ENCODE results near the gene SLC17A8.

Gene SLC17A8

DNA sequence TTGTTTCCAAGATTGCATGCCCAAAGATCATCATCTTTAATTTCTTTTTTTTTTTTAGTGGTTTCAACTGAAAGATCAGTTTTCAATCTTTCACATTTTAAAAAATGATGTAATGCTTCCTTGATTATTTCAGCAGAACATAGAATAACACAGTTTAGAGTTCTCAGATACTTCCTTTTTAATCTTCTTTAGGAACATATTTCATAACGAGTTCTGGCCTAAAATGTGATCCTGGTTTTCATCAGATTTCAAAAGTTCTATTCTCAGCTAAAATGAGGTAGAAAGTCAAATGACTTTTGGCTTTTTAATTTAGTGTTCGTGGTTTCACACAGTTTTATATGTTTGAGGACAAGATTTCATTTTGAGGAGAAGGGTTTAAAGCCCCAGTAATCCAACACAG lies 76.8 kb downstream of the SLC17A8 start:
- DNase-seq = no peak

DNA sequence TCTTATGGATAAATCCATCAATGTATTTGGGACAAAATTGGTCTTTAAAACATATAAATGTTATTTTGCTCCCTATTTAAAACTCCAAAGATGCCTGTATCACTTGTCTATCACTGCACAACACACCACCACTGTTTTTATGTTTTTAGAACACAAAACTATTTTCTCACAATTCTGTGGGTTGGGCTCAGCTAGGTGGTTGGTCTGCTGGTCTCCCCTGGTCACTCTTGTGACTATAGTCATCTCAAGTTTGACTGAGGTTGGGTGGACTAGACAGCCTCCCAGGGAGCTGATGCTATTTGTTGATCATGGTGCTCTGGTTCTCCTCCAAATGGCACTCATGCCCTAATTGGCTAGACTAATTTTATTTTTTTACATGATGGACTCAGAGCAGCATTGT lies 77.3 kb downstream of the SLC17A8 start:
- DNase-seq = no peak

DNA sequence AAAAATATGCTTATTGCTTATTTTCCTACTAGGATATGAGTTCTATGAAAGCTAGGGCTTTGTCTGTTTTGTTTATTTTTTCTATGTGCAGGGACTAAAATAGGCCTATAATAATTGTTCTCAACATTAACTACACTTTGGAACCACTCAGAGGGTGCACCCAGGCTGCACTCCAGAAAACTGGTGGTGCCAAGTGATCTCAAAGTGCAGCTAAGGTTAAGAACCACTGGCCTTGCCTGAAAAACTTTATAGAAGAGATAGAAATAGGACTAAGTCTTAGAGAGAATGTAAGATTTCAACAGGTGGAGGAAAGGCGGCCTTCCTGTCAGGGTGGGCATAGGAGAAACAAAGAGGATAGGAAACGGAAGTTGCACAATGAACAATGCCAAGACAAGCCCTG lies 79.1 kb downstream of the SLC17A8 start:
- no peak for DNase-seq

DNA sequence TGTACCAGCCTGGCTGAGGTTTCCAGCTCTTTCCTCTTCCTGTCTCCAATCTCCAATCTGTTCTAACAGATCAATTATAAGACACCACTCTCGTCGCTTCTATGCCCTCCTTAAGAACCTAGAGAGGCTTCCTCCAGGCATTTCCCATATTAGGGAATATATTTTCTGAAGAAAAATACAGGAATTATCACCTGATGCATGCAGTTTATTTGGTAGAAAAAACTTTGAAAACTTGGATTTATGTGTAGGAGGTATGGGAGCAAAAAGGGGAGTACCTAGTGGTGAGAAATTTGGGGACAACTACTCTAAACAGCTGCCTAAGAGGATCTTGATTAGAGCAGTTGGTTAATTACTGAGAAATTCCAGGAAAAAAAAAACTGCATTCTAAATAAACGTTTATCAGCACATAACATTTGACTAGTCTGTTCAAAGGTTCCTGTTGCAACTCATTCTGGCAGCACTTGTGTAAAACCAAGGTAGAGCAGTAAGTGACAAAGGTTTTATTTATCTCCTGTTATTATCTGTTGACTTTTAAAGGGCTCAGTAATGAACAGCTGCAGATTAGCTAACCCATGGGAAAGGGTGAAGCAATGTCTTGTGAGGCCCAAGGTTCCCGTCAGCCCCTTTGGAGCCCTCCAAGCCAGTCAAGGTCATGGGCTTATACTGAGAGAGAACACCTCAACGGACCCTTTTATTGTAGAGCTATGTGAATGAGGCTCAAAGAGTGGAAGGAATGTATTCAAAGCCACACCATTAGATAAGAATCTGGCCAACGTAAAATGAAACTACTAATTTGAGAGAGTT lies 80.4 kb downstream of the SLC17A8 start:
- DNase-seq = no peak

DNA sequence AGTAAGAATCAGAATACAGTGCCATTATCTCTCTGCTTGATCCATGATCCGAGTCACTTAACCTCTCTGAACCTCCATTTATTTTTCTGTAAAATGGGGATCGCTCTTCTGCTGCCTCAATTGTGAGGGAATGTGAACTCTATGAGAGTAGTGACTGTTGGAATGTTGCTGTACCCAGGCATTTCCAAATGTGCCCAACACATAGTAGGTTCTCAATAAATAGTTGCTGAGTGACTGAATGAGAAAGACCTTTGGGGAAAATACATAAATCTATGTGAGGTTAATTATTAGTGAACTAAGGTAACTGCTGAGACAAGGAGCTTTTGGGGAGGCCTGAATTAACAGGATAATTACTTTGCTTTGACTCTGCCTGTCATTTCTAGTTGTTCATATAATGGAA lies 82.9 kb downstream of the SLC17A8 start:
- no peak for DNase-seq

DNA sequence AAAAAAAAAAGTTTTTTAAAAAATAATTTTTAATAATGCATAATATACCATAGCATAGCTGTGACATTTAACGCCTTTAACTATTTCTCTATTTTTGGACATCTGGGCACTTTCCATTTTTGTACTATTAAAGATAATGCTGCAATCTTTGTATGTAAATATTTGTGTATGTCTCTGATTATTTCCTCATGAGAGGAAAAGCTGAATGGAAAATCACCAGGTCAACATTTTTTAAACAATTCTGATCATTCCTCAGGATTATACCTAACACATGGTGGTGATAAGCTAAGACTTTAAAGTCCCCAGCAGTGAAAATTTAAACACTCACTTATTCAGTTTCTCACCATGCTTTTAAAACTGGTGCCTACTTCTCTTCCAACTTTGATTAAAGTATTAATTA lies 85.5 kb downstream of the SLC17A8 start:
- no peak for DNase-seq

DNA sequence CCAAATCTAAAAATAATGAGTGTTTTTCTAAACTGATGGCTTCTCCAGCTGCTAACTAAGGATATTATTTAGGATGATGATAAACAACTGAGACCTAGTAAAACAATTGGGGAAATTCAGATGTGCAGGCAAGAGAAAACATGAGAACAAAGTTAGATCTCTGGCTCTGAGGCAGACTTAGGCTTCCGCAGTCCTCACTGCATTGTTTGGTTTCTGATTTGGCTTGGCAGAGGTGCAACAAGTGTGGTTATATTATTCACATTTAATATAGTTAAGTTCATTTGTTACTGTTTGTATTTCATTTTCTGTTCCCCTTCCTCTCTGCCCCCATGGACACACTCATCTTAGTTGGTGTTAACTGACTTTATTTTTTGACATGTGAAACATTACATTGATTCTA lies 86.6 kb downstream of the SLC17A8 start:
- no peak for DNase-seq

DNA sequence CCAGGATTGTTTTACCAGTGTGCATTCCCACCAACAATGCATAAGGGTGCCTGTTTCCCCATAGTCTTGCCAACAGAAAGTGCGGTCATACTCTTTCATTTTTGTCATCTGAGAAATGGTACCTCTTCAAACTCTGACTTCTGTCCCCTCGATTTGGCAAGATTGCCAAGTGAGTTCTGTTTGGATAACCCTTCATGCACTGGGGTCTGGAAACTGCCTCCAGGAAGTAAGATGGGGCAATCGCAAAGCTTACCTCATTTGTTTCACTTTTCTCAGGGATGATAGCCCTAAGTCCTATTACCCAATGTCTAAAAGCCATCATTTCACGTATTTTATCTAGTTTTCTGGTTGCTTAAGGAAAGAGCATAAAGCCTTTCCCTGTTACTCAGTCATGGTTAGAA lies 88.2 kb downstream of the SLC17A8 start:
- no peak for DNase-seq

DNA sequence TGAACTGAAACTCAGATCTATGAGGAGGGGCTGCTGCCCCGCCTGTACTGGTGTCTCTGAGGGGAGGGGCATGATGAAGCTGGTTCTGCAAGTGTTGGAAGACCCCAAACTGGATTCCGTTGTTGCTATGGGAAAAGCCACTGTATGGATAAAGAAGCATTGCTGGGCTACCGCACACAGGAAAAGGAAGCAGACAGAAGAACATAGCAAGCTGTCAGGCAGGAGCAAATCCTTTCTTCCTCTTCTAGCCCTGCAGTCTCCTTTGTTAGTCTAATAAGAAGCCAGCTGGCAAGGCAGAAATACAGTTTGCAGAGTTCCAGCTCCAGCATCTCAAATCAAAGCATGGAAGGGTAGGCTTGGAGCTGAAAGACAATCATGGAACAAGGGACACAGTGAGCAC lies 90.5 kb downstream of the SLC17A8 start:
- no peak for DNase-seq

DNA sequence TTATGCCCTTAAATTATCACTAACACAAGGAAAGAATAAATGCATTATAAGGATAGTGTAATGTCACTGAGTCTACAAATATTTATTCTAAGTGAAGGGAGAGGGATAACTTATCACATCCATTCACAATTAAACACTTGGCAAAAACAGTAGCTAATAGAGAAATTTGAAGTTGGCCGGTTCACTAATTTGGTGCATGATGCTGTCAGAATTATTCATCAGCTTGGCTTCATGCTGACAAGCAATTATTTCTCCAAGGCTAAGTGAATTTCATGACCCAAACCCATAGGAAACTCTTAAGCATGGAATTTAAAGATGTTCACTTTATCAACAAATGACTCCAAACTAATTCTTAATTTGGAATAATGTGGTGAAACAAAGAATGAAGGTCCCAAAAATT lies 91.8 kb downstream of the SLC17A8 start:
- no peak for DNase-seq

DNA sequence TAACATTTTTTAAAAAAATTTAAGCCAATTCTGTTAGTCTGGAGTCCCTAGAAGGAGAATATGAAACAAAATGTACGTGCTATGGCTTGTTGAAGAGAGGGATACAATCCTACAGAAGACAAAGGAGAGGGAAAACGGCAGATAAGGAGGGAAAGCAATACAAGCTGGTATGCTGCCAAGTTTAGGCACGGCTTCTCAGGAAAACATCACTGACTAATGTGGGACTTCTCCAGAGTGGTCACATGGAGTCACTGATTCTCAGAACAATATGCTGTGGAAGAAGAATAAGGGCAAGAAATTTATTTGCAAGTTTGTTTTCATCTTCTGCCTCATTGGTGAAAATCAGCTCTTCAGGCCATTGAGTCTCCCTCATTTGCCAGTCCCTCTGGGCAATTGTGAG lies 93.9 kb downstream of the SLC17A8 start:
- no peak for DNase-seq

DNA sequence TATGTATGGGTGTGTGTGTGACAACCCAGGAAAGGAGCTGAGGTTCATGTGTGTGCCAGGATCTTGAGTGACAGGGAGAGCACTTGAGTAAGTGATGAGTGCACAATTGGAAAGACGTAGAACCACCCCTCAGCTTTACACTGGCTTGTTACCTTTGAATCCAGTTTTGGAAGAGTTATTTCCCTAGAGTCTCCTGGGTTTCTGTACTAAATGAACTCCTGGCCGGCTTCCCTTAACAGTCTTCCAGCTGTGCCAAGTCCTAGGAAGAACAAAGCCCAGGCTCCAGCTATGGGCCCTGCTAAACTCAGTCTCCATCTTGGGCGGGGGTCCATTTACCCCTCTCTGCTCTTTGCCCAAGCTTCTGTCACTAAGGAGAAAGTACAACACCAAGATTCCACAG lies 97.1 kb downstream of the SLC17A8 start:
- DNase-seq = no peak

DNA sequence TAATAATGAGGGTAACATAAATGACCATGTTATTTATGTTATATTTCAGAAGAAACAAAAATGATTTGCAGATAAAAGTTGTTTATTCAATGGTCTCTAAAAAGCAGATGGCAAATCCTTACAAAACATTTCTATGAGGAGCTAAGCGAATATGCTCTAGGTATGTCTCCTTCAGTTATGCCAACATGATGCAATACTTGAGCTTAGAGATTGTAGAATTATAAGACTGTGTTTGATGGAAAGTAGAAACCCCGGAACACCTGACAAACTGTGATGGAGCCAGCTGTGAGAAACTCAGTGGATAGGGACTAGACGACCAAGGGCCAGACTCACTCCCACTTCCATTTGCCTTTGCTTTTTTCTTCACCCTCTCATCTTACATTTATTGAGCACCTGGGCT lies 99.0 kb downstream of the SLC17A8 start:
- DNase-seq = no peak

DNA sequence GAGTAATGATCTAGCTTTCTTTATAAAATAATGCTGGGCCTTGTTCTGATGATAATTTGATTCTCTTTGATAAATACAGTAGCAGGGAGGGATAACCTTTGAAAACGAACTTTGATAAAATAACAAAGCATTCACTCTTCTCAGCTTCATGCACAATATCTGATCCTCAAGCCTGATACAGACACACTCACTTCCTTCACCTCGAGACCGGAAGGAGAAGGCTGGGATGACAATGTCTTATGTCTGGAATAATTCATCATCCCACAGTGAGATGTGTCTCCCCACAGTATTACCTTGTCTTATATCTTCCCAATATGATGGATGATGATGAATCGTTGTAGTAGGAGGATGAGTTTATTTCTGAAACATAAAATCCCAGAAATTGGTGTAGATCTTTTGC lies 101.3 kb downstream of the SLC17A8 start:
- no peak for DNase-seq

DNA sequence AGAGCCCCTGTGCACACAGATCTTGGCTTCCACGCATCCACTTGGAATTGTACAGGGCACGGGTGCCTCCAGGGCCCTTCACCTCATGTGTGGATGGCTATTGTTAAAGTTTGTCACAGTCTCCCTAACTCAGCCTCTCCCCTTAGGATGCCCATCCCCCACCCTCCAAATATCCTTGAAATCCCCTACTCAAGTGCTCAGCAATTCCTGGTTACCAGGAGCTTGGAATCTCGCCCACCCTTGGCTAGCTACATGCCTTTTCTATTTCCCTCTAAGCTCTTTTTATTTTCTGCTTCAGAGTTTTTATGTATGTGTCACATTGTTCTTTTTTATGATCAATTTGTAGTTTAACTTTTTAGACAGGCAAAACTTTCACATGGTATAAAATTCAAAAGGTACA lies 103.8 kb downstream of the SLC17A8 start:
- no peak for DNase-seq

DNA sequence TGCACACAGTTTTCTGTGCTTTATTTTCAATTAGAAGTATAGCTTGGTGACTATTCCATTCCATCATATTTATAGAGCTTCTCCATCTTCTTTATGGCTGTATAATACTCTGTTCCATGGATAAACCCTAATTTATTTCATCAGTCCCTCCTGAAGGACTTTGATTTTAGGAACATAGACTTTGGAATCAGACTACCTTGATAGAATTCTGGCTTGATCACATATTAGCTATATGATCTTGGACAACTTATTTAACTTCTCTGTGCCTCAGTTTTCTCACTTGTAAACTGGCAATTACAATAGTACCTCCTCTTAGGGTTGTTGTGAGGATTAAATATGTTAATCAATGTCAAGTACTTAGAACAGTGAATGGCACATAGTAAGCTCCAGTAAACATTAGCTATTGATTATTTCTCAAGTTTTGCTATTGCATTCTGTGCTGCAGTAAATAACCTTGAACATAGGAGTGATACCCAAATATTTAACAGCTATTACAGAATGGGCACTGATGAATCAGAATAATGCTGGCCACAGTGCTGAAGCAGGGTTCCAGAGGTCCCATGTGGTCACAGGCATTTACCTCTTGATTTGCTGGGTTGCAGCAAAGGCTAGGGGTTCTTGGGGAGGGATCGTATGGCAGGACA lies 104.6 kb downstream of the SLC17A8 start:
- DNase-seq = no peak

DNA sequence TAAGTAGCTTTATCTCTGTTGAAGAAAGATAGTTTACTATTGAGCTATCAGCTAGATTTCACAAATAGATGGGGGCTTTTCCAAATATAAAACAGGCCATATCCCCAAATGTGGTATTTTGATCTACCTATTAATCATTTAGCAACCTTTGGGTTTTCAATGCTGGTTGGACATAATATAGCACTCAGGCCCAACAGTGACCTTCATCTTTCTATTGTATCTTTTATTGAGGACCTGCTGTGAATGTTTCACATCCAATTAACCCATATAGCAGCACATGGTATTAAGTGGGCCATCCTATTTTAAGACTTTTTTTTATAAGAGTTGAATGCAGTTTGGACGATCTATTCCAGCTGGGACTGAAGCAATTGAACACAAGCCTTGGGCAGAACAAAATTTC lies 106.8 kb downstream of the SLC17A8 start:
- DNase-seq = no peak

DNA sequence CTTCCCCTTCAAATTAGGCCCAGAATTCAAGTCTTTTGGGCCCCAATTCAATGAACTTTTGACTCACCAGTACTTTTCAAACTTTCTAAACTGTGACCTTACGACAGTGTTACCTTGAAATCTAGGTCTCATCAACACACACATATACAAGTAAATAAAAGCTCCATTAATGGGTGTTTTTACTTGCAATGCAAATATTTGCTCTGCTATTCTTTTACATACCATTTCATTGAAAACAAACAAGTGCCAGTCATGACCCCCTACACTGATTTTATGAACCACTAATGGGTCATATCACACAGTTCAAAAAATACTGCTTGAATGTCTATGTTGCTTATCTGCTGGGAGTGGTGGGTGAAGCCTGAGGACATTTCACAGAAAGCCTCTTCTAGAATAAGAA lies 107.7 kb downstream of the SLC17A8 start:
- DNase-seq = no peak

DNA sequence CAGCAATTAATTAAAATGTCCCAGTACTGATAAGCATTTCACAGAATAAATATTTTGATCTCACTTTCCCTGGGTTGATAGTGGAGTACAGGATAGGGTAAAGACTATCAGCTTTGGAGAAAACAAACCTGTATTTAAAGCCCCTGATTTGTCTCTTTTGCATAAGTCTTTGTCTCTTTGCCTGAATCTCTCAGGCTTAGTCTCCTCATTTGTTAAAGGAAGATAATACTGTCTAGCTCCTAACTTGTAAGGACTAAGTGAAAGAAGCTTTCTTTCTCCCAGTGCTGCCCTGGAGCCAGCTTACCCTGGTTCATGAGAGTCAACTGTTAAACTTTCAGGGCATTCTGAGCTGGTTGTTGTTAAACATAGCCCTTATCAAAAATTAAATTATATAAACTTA lies 111.3 kb downstream of the SLC17A8 start:
- DNase-seq = no peak

Data from NCI-H524 (cell line).